H1 (cell line): ENCODE results near the gene TGFBI.

Experiments used
- GTF2F1 ChIP-seq: IDR thresholded peaks from 2 replicates; pipeline ENCODE4 v1.6.1; 2012; ENCODE audit warnings: low read depth, low read length, improper control_type of control experiment, borderline replicate concordance
- TF ChIP-seq, protein P1 (sequence below), 3 experiments: IDR thresholded peaks; 1 replicate in 2 of 3; 2 replicates in 1 of 3; pipeline versions ENCODE4 v1.5.1 to v1.6.1; 2011; ENCODE audit warnings: low read length in 3 of 3, mild to moderate bottlenecking in 3 of 3, inconsistent platforms in 2 of 3, low read depth in 1 of 3, moderate library complexity in 1 of 3; ENCODE audit not compliant: insufficient read depth in 1 of 3; ENCODE audit errors: control extremely low read depth in 1 of 3

- TF ChIP-seq, protein P1, sequence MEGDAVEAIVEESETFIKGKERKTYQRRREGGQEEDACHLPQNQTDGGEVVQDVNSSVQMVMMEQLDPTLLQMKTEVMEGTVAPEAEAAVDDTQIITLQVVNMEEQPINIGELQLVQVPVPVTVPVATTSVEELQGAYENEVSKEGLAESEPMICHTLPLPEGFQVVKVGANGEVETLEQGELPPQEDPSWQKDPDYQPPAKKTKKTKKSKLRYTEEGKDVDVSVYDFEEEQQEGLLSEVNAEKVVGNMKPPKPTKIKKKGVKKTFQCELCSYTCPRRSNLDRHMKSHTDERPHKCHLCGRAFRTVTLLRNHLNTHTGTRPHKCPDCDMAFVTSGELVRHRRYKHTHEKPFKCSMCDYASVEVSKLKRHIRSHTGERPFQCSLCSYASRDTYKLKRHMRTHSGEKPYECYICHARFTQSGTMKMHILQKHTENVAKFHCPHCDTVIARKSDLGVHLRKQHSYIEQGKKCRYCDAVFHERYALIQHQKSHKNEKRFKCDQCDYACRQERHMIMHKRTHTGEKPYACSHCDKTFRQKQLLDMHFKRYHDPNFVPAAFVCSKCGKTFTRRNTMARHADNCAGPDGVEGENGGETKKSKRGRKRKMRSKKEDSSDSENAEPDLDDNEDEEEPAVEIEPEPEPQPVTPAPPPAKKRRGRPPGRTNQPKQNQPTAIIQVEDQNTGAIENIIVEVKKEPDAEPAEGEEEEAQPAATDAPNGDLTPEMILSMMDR (IDR thresholded peaks at IDR 0.05; ENCODE audit: control extremely low read depth in 1 of 3, insufficient read depth in 1 of 3, low read depth in 1 of 3, low read length in 3 of 3), result no peak
- TF ChIP-seq GTF2F1, result no peak
Measured at GRCh38 chr5:135985951-135986350, 42.8 kb upstream of the TGFBI start.
